HG02678 (cell line): Measurements from ENCODE around the gene SPSB3.
"Not testable (repeated sequence)": the region's sequence is repeated elsewhere in the genome, so short reads cannot be mapped to it uniquely, and the experiment has no call there.

Source experiments
- ATAC-seq: cut with Tn5 transposase; IDR thresholded peaks from one replicate; pipeline ENCODE4 v1.9.1; 2021; ENCODE audit warnings: mild to moderate bottlenecking, moderate library complexity; ENCODE audit not compliant: unreplicated experiment

The SPSB3 gene

GRCh38 chr16:1817276-1817589 lies 34.9 kb upstream of the SPSB3 start:
- no peak for ATAC-seq

DNA sequence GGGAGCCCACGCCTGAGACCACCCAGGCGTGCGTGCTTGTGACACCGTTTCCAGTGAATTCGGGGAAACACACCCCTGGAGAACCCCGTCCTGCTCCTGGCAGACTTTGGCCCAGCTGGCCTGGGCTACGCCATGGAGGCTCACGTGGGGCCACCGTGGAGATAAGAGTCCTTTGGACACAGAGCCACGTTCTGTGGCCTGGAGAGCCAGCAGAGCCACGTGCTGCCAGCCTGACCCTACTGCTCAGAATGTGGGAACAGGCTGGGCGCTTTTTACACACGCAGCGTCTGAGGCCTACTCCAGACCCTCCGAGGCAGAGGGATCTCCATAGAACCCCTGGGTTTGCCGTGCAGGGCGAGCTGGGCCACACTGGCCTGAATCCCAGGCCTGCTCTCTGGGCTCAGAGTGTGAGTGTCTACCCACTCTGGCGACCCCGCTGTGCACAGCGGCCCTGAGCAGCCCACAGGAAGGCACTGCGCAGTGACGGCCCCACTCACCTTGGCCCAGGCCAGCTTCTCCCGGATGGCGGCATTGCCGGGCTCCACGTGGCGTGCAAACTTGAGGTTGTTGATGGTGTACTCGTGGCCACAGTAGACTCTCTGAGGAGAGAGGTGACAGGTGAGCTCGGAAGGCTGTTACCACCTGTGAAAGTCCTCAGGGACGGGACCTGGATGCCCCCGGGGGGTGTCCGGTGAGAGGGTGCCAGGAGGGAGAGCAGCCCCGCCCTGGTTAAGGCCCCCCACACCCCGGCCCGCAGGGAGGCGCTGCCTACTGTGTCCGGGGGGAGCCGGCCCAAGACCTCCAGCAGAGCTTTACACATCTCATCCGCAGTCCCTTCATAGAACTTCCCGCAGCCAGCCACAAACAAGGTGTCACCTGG lies 34.3 kb upstream of the SPSB3 start:
- ATAC-seq: no peak

DNA sequence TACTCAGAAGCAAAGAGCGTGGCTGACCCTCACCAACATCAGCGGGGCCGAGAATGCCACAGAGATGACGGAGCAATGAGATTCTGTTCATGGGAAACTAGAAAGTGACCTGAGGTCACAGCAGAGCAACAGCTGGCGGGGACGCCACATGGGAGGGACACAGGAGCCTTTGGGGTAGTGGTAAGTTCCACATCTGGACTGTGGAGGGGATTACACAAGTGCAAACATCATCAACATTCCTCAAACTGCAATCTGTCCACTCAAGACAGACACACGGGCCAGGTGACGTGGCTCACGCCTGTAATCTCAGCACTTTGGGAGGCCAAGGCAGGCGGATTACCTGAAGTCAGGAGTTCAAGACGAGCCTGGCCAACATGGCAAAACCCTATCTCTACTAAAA lies 33.1 kb upstream of the SPSB3 start:
- no peak for ATAC-seq

DNA sequence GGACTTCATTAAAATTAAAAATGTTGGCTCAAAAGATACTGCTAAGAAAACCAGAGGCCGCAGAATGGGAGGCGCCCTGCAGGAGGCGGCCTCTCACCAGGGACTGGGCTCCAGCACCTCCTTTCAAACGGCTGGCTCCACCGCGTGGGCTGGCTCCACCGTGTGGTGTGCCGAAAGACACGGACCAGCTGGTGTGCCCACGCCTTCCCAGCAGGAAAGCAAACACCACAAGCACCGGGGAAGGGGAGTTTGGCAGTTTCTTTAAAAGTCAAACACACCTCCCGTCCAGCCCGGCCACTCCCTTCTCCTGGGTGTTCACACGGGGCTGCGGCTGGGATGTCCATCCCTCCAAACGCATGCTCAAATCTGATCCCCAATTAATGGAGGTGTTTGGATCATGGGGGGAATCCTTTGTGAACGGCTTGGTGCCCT lies 30.4 kb upstream of the SPSB3 start:
- ATAC-seq: no peak

DNA sequence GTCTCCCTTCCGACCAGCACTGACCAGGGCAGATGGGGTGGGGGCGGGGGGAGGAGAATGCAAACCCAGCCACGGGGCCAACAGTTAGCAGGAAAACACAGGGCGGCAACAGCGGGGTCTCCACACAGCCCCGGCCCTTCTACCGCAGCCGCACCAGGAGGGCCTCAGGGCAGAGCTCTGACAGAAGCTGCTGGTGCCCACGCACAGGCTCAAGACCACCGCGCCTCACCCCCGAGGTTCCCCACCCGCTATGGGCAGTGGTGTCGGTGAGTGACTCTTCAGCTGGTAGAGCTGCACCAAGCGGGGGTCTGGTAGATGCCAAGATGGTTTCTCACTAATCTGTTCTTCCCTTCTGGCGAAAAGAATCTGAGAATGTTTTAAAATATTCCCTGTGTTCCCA lies 28.2 kb upstream of the SPSB3 start:
- ATAC-seq: no peak

- ATAC-seq: no peak
These were observed 27.7 kb upstream of the SPSB3 start for GRCh38 chr16:1810106-1810505.

- no peak for ATAC-seq
These were observed 27.0 kb upstream of the SPSB3 start for GRCh38 chr16:1809281-1809801.

DNA sequence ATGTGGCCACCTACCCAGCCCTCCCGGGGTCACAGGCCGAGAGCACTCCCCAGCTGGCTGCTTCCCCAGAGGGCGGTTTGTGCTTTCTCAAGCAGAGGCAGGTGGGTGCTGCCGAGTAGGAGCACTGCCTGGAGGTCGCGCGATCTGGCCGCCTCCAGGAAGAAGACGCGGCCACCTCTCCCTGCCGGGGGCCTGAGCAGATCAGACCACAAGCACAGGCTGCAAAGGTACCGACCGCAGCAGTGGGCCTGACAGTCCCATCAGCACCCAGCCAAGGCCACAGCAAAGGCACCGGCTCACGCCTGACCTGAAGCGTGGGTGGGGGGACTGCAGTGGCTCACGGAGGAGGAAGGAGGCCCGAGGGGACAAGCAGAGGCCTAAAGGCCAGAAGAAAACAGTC lies 26.3 kb upstream of the SPSB3 start:
- ATAC-seq: no peak

- ATAC-seq: no peak
These were observed 25.3 kb upstream of the SPSB3 start for GRCh38 chr16:1807626-1808025.

DNA sequence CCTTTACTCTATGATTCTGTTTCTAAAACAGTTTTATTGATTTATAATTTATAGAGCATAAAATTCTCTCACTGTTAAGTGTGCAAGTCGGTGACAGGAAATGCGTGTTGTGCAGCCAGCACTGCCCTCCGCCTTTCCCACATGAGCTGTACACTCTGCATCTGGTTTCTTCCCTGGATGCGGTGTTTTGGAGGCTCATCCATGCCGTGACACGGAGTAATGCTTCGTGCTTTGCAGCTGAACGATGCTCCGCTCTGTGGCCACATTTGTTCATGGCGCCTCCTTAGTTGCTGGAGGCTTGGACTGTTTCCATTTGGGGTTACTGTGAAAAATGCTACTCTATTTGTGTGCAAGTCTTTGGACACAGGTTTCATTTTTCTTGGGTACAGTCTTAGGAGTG lies 18.3 kb upstream of the SPSB3 start:
- no peak for ATAC-seq

- not testable (repeated sequence) for ATAC-seq
These were observed 16.9 kb upstream of the SPSB3 start for GRCh38 chr16:1799263-1799662.

DNA sequence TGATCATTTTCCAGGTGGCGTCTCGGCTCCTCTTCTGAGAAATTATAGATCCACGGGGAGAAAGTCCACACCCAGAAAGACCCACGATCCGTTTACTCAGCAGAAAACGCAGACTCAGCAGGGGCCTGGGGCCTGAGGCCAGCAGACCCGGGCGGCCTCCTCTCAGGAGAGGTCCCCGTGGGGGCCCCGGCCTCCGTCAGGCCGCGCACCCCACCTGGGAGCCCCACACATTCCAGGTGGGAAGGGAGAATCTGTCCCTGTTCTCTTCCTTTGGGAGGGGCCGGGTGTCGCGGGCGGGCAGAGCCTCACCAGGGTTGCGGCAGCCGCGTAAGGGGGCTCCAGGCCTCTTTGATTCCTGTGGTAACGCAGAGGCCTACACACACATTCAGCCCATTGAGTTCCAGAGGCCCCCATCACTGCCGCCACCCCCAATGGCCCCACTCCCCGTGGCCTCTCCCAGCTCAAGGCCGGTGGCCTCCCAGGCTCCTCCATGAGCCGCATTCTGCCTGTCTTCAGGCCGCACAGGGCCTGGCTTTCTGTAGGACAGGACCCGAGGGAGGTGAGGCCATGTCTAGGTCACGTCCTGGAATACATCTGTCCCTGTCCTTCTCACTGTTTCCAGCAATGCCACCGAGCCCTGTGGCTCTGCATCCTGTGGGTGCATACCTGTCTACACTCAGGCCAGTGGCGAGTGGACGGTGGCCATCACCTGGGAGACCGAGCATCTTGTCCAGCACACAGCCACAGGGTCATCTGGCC lies 12.7 kb upstream of the SPSB3 start:
- ATAC-seq: no peak

DNA sequence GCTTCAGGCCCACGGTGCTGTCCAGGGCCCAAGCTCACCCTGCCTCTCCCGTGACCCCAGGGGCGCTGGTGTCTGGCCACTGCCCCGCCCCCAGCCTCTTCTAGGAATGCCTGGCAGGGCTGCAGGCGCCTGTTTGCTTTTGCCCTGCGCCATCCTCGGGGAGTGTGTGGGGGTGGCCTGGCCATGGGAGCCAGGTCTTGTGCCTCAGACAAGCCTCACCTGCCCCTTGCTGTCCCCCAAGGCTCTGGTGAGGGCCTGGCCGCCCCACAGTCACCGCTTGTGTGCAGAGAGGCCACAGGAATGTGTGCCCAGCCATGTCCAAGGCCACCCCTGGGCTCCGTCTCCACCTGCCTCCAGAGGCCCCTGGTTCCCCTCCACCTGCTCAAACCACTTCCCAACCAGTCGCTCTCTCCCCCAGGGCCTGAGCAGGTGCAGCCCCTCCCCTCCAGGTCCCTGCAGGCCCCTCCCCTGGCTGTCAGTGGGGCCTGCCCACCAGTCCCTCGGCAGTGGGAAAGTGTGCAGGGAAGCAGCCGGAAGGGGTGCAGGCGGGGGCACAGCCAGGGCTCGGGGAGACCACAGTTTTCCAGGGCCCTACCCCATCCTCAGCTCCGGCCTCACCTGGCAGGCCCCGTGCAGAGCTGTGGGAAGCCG lies 12.0 kb upstream of the SPSB3 start:
- no peak for ATAC-seq

- ATAC-seq: no peak
These were observed 11.3 kb upstream of the SPSB3 start, which contains the start of gene IGFALS for GRCh38 chr16:1793578-1794220. IGFALS (minus strand) TSS chr16:1793705; CDS start chr16:1793652, 53 bp downstream.

DNA sequence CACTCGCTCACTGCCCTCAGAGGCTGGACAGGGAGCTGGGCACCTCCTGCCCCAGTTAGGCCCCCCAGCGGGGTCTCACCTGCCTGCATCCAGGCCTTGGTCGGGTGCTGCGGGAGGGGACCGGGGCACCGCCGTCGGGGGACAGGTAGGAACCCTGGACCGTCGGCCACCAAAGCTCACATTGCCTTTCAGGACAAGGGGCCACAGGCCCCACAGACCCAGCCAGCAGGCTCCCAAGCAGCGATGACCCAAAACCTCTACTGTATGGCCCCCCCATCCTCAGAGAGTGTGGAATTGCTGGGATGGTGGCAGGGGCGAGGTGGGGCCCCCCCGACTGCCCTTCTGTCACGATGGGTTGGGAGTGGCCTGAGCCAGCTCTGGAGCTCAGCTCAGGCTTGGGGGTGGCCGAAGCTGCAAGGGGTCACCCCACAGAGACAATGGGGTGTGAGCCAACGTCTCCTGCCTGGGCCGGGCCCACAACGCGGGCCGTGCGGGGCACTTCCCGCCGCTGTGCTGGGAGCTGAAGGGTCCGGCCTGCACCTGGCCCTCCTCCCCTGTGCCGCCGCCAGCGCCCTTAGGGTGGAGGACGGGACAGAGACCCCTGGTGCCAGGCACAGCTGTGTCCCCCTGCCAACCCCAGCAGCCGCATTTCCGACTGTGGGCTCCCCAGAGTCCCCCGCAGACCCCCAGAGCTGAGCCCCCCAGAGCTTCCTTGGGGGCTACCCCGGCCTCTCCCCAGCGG lies 10.6 kb upstream of the SPSB3 start:
- ATAC-seq: no peak

- no peak for ATAC-seq
These were observed 9.8 kb upstream of the SPSB3 start for GRCh38 chr16:1791943-1792812.

DNA sequence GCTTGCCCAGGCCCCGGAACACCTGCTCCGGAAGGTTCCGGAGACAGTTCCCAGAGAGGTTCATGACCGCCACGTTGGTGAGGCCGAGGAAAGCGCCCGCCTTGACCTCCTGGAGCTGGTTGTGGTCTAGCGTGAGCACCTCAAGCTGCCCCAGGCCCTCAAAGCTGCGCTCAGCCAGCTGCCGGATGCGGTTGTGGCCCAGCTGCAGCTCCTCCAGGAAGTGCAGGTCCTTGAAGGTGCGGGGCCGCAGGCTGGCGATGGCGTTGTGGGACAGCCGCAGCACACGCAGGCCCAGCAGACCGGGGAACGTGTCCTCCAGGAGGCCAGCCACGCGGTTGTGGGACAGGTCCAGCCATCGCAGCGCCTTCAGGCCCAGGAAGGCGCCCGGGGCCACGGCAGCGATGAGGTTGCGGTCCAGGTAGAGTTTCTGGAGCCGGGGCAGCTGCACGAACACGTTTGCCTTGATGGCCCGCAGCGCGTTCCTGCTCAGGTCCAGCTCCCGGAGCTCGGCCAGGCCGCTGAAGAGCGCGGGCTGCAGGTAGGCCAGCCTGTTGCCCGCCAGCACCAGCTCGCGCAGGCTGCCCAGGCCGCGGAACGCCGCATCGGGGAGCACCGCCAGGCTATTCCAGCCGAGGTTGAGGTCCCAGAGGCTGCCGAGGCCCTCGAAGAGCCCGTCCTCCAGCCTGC lies 9.0 kb upstream of the SPSB3 start:
- ATAC-seq: no peak

GRCh38 chr16:1790611-1791255 lies 8.4 kb upstream of the SPSB3 start:
- no peak for ATAC-seq
